K562 (cell line): Measurements from ENCODE around the gene KRT71. TPM values are rescaled to one million over a fixed set of nuclear protein-coding genes. Genes with fewer than 3 reads are reported as not detected.

ENCODE experiments used
- ETS2 ChIP-seq: IDR thresholded peaks from 2 replicates; pipeline ENCODE4 v1.6.1; 2016; ENCODE audit warnings: borderline replicate concordance, missing genetic modification characterization, mild to moderate bottlenecking, moderate library complexity, missing compliant biosample characterization; ENCODE audit not compliant: poor library complexity, severe bottlenecking
- FOS ChIP-seq: IDR thresholded peaks from 3 replicates; pipeline ENCODE4 v1.6.1; 2011; ENCODE audit not compliant: insufficient read length; ENCODE audit errors: extremely low read depth
- KLF16 ChIP-seq: IDR thresholded peaks from 2 replicates; pipeline ENCODE4 v1.6.1; 2016; ENCODE audit warnings: antibody characterized with exemption
- ZBTB17 ChIP-seq: fragments of 450-650 bp; formaldehyde crosslinking; IDR thresholded peaks from 2 replicates; pipeline ENCODE4 v1.4.0; 2020; ENCODE audit warnings: mild to moderate bottlenecking
- ZNF212 ChIP-seq: fragments of 450-650 bp; formaldehyde crosslinking; IDR thresholded peaks from 2 replicates; pipeline ENCODE4 v1.4.0; 2020; ENCODE audit warnings: mild to moderate bottlenecking
- polyA plus RNA-seq, 8 experiments: library from polyadenylated mRNA; depleted of rRNA in 4 of 8; stranded (reverse) in 5 of 8; unstranded in 3 of 8; fragments of >200 nt; fragmentation: Nextera tagmentation in 2 of 8; fragmentation: Illumina TruSeq in 1 of 8; extraction: Ambion mirVana in 2 of 8; extraction: Trizol in 1 of 8; gene quantifications; 2 replicates each; pipeline versions ENCODE4 v1.2.1 to v1.2.3, GENCODE V29; 2011 to 2014; ENCODE audit warnings: inconsistent platforms in 1 of 8, missing spikeins in 1 of 8
- total RNA-seq, 7 experiments: library from RNA; depleted of rRNA in 6 of 7; stranded (reverse); fragments of >200 nt in 6 of 7; fragmentation: Illumina TruSeq in 2 of 7; extraction: Trizol in 2 of 7; gene quantifications; 2 replicates each; pipeline versions ENCODE4 v1.2.1 to v1.2.3, GENCODE V29; 2011 to 2021; ENCODE audit warnings: low replicate concordance in 1 of 7
- TF ChIP-seq, protein P1 (sequence below), 2 experiments: fragments of 450-650 bp in 1 of 2; sonication (generic) in 1 of 2; formaldehyde crosslinking in 1 of 2; IDR thresholded peaks; 2 replicates each; pipeline versions ENCODE4 v1.7.1 to v1.9.0; 2016 to 2022; ENCODE audit warnings: inconsistent platforms in 1 of 2, mild to moderate bottlenecking in 1 of 2, missing genetic modification reagents in 1 of 2

KRT71 gene
- total and polyA plus RNA-seq, 9 of the 15 experiments (the other 6 are each of a cell fraction or from before 2014, with no cell fraction given) = not detected

DNA sequence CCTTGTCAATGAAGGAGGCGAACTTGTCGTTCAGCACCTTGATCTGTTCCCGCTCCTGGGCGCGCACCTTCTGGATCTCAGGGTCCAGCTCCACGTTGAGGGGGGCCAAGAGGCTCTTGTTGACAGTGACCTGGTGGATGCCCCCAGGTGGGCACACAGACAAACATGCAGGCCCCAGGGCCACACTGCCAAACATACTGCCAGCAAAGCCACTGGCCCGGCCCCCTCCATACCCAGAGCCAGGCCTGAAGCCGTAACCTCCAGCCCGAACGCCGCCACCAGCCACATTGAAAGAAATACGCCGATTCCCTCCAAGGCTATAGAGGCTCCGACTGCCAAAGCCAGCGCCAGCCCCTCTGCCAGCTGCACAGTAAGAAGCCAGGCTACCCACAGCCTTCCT is 20.4 kb upstream of the KRT71 start (continued):
- TF ChIP-seq, protein P1, sequence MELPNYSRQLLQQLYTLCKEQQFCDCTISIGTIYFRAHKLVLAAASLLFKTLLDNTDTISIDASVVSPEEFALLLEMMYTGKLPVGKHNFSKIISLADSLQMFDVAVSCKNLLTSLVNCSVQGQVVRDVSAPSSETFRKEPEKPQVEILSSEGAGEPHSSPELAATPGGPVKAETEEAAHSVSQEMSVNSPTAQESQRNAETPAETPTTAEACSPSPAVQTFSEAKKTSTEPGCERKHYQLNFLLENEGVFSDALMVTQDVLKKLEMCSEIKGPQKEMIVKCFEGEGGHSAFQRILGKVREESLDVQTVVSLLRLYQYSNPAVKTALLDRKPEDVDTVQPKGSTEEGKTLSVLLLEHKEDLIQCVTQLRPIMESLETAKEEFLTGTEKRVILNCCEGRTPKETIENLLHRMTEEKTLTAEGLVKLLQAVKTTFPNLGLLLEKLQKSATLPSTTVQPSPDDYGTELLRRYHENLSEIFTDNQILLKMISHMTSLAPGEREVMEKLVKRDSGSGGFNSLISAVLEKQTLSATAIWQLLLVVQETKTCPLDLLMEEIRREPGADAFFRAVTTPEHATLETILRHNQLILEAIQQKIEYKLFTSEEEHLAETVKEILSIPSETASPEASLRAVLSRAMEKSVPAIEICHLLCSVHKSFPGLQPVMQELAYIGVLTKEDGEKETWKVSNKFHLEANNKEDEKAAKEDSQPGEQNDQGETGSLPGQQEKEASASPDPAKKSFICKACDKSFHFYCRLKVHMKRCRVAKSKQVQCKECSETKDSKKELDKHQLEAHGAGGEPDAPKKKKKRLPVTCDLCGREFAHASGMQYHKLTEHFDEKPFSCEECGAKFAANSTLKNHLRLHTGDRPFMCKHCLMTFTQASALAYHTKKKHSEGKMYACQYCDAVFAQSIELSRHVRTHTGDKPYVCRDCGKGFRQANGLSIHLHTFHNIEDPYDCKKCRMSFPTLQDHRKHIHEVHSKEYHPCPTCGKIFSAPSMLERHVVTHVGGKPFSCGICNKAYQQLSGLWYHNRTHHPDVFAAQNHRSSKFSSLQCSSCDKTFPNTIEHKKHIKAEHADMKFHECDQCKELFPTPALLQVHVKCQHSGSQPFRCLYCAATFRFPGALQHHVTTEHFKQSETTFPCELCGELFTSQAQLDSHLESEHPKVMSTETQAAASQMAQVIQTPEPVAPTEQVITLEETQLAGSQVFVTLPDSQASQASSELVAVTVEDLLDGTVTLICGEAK (IDR thresholded peaks at IDR 0.05) = no peak
- TF ChIP-seq, protein P1 (CRISPR knock-in tag; IDR thresholded peaks at IDR 0.05) = no peak
- TF ChIP-seq ZBTB17 (CRISPR knock-in tag) = no peak
- TF ChIP-seq ZNF212 (CRISPR knock-in tag) = no peak
- TF ChIP-seq ETS2 (tag) = no peak
- no peak for TF ChIP-seq FOS
- no peak for TF ChIP-seq KLF16
